GM23248 (cell line): ENCODE measurements around the gene FAM171A1.

Experiments used
- EZH2 ChIP-seq: fragments of 200-600 bp; sonication (generic); IDR thresholded peaks from 2 replicates; pipeline ENCODE4 v1.6.1; 2018; ENCODE audit warnings: antibody characterized with exemption, mild to moderate bottlenecking; ENCODE audit not compliant: insufficient read depth, poor library complexity, severe bottlenecking
- EZH2phosphoT487 ChIP-seq: fragments of 200-600 bp; sonication (generic); IDR thresholded peaks from 2 replicates; pipeline ENCODE4 v1.6.1; 2018; ENCODE audit warnings: antibody characterized with exemption, moderate library complexity, mild to moderate bottlenecking, low read depth; ENCODE audit not compliant: insufficient read depth

GRCh38 chr10:15368101-15368855 lies 2.8 kb downstream of the FAM171A1 start:
- TF ChIP-seq EZH2, result no peak
- no peak for TF ChIP-seq EZH2phosphoT487
